ENCODE results near the gene SPOCK1.
A peak's percentile ranks its signal among the peaks of the same experiment; 100 is the strongest.
"Not testable (repeated sequence)": the region's sequence is repeated elsewhere in the genome, so short reads cannot be mapped to it uniquely, and the experiment has no call there.

The SPOCK1 gene

DNA sequence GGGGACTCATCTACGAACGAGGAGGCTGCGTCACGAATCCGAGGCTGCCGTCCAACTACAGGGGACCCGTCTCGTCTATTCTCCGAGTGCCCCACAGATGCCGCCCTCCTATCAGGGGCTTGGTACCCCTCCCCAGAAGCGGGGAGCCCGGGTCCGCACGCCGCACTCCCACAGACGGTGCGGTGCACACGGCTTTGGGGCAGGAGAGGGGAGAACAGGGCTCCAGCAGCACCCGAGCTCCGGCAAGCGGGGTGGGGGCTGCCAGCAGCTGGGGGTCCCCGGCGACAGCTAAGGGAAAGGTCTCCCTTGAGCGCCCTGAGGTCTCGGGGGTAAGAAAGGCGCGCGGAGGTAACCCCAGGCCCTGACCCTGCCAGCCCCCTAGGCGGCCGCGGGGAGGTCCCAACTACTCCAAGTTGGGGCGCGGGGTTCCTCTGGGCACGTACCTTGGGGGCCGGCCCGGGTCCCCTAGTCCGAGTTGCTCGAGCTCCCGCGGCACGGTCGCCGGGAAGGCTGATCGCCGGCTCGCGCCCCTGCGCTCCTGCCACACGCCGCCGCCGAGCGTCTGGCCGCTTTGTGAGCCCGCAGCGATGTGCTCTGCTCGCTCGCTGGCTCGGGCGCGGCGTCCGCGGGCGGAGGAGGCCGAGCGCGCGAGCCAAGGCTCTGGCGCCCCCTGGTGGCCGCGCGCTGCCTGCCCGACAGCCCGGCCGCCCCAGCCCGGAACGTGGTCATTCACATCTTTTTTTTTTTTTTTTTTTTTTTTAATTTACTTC, at the start of gene SPOCK1:
Gene SPOCK1, minus strand, starts transcription at position 591 of the 770 bp plus-strand sequence.
- peak; percentile 96 for DNase-seq (ENCODE audit: low spot score)
- in situ Hi-C loops (cut with MboI; ENCODE audit: low pct_unique_long_range_greater_than_20kb, low sequenced_read_pairs, unreplicated experiment), result loop anchor here (25.0 kb wide), 1 partner anchor 162 kb away; no protein-coding TSS in a partner anchor
- TF ChIP-seq, protein P1, sequence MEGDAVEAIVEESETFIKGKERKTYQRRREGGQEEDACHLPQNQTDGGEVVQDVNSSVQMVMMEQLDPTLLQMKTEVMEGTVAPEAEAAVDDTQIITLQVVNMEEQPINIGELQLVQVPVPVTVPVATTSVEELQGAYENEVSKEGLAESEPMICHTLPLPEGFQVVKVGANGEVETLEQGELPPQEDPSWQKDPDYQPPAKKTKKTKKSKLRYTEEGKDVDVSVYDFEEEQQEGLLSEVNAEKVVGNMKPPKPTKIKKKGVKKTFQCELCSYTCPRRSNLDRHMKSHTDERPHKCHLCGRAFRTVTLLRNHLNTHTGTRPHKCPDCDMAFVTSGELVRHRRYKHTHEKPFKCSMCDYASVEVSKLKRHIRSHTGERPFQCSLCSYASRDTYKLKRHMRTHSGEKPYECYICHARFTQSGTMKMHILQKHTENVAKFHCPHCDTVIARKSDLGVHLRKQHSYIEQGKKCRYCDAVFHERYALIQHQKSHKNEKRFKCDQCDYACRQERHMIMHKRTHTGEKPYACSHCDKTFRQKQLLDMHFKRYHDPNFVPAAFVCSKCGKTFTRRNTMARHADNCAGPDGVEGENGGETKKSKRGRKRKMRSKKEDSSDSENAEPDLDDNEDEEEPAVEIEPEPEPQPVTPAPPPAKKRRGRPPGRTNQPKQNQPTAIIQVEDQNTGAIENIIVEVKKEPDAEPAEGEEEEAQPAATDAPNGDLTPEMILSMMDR (IDR thresholded peaks at IDR 0.05; ENCODE audit: extremely low read depth, insufficient read depth, missing control alignments), result peak; percentile 96

DNA sequence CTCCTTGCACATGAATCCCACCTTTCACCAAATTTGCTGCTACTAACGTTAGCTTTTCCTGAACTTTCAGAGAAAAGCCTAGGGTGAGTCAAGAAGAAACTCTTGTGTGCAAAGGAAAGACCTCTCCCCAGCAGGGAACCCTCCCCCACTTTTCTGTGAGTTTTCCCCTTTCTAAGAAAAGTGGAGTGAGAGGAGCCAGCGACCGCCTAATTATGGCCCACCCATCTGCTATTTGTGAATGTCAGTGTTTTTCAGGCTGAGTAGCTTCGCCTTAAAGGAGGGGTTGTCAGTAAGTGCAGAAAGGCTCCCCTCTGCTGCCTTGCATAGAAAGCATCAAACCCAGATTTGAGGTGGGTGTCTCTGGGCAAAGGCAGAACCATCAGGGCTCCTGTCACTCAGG, 46.8 kb upstream of the SPOCK1 start:
- TF ChIP-seq, protein P1 (IDR thresholded peaks at IDR 0.05; ENCODE audit: extremely low read depth, insufficient read depth, missing control alignments), result no peak
- in situ Hi-C loops (cut with MboI; ENCODE audit: low pct_unique_long_range_greater_than_20kb, low sequenced_read_pairs, unreplicated experiment), result no loop called here
- DNase-seq (ENCODE audit: low spot score), result no peak

DNA sequence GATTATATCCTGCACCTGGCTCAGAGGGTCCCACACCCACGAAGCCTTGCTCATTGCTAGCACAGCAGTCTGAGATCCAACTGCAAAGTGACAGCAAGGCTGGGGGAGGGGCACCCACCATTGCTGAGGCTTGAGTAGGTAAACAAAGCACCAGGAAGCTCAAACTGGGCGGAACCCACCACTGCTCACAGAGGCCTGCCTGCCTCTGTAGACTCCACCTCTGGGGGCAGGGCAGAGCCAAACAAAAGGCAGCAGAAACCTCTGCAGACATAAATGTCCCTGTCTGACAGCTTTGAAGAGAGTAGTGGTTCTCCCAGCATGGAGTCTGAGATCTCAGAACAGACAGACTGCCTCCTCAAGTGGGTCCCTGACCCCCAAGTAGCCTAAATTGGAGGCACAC, 36.3 kb upstream of the SPOCK1 start:
- in situ Hi-C loops (cut with MboI; ENCODE audit: low pct_unique_long_range_greater_than_20kb, low sequenced_read_pairs, unreplicated experiment), result not testable (repeated sequence)

DNA sequence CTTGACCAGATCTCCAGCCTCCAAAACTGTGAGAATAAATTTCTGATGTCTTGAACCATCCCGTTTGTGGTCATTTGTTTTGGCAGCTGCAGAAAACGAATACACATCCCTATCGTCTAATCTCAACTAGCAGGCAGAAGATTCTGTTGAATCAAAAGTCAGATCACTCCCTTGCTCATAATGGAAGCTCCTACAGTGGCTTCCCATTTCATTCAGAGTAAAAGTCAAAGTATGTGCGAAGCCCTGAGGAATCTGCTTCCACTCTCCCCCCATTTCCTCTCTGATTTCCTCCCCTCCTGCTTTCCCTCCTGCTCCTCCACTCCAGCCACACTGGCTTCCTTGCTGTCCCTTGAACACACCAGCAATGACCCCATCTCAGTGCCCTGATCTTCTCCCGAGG, 34.8 kb upstream of the SPOCK1 start:
- TF ChIP-seq, protein P1 (IDR thresholded peaks at IDR 0.05; ENCODE audit: extremely low read depth, insufficient read depth, missing control alignments), result no peak
- DNase-seq (ENCODE audit: low spot score), result no peak
- in situ Hi-C loops (cut with MboI; ENCODE audit: low pct_unique_long_range_greater_than_20kb, low sequenced_read_pairs, unreplicated experiment), result no loop called here

More for the DNA sequence above, 36.3 kb upstream of the SPOCK1 start:
- not testable (repeated sequence) for DNase-seq (ENCODE audit: low spot score)

DNA sequence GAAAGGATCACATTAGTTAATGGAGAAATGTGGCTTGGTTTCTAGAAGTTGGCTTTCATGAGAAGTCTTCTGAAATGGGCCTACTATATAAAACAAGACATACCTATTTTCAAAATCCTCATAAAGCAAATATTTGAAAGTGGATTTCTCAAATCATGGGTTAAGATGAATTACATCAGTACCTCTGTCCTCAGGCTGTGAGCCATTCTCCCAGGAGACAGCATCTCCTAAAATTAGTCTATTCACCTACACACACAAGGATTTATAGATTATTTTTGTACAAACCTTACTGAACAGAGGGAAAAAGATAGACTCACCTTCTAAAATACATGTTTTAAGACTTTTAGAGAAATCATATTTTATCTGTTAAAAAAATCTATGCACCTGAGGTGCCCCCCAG, 32.1 kb upstream of the SPOCK1 start:
- TF ChIP-seq, protein P1 (IDR thresholded peaks at IDR 0.05; ENCODE audit: extremely low read depth, insufficient read depth, missing control alignments), result no peak
- in situ Hi-C loops (cut with MboI; ENCODE audit: low pct_unique_long_range_greater_than_20kb, low sequenced_read_pairs, unreplicated experiment), result no loop called here

DNA sequence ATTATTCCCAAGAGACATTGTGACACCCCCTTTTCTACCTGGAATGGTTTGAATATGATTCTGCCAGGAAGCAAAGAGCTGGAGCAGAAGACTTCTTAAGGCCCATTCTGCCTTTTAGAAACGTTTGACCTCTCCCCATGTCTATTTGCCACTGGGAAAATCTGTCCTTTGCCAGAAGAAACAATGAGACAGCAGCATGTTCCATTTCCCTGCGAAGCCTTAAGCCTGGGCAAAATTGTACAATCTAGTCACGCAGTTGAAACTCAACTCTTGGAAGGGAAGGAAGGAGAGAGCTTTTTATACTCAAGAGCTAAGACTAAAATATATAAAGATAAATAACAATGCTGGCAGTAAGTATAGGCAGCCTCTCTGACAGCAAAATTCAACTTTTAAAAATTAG, 22.1 kb upstream of the SPOCK1 start:
- in situ Hi-C loops (cut with MboI; ENCODE audit: low pct_unique_long_range_greater_than_20kb, low sequenced_read_pairs, unreplicated experiment), result no loop called here
- TF ChIP-seq, protein P1 (IDR thresholded peaks at IDR 0.05; ENCODE audit: extremely low read depth, insufficient read depth, missing control alignments), result no peak

More for the DNA sequence above, 32.1 kb upstream of the SPOCK1 start:
- DNase-seq (ENCODE audit: low spot score), result no peak

DNA sequence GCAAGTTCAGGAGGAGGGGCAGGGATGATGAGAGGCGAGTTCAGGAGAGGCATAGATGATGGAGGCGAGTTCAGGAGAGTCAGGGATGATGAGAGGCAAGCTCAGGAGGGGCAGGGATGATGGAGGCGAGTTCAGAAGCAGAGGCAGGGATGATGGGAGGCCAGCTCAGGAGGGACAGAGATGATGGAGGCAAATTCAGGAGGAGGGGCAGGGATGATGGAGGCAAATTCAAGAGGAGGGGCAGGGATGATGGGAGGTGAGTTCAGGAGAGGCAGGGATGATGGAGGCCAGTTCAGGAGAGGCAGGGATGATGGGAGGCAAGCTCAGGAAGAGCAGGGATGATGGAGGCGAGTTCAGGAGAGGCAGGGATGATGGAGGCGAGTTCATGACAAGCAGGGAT, 17.8 kb upstream of the SPOCK1 start:
- in situ Hi-C loops (cut with MboI; ENCODE audit: low pct_unique_long_range_greater_than_20kb, low sequenced_read_pairs, unreplicated experiment), result no loop called here
- no peak for DNase-seq (ENCODE audit: low spot score)
- TF ChIP-seq, protein P1 (IDR thresholded peaks at IDR 0.05; ENCODE audit: extremely low read depth, insufficient read depth, missing control alignments), result no peak

More for the DNA sequence above, 22.1 kb upstream of the SPOCK1 start:
- no peak for DNase-seq (ENCODE audit: low spot score)
